Colonic mucosa (tissue), 4 donors: Measurements from ENCODE around the gene CEBPZOS. TPM values are rescaled to one million over a fixed set of nuclear protein-coding genes. Genes with fewer than 3 reads are reported as not detected.
A peak's percentile ranks its signal among the peaks of the same experiment; 100 is the strongest.

Experiments used
- DNase-seq: peaks from one replicate; pipeline ENCODE4 v3.0.0-alpha.2; 2020
- H3K27ac ChIP-seq: fragments of 200-600 bp; one replicate; pipeline ENCODE4 v1.8.0; 2021
- H3K27me3 ChIP-seq: fragments of 200-600 bp; one replicate; pipeline ENCODE4 v1.8.0; 2021
- H3K36me3 ChIP-seq: fragments of 200-600 bp; one replicate; pipeline ENCODE4 v1.8.0; 2021
- H3K4me1 ChIP-seq: fragments of 200-600 bp; one replicate; pipeline ENCODE4 v1.8.0; 2021; ENCODE audit warnings: mild to moderate bottlenecking
- H3K4me3 ChIP-seq: fragments of 200-600 bp; one replicate; pipeline ENCODE4 v1.8.0; 2021
- H3K9ac ChIP-seq, 2 donors: one replicate each; pipeline ENCODE4 v1.7.0; 2013; ENCODE audit warnings: control low read depth in 2 of 2, low read depth in 2 of 2, low read length in 2 of 2
- H3K9me3 ChIP-seq: fragments of 200-600 bp; one replicate; pipeline ENCODE4 v1.8.0; 2021
- CTCF ChIP-seq: fragments of 200-600 bp; IDR thresholded peaks from one replicate; pipeline ENCODE4 v1.8.0; 2022; ENCODE audit warnings: antibody characterized with exemption, mild to moderate bottlenecking
- intact Hi-C: fragments of 100-400 bp; cut with DNase I; formaldehyde crosslinking; loops from one replicate; pipeline ENCODE4 v1.14.1; 2022
- total RNA-seq, 2 donors: library from RNA; stranded (reverse); fragmentation: NEBNext Ultra II Directional in 1 of 2; extraction: Animal tissue kit (Norgen Biotek cat#: 25700) in 1 of 2; gene quantifications; one replicate each; pipeline ENCODE4 v1.2.1, GENCODE V29; 2021
- donor health status: healthy.
- donor health status: DM: no; HTN: no; CAD: no.
- donor health status: DM: no; HTN: no; CAD: no.

Gene CEBPZOS
- total RNA-seq, 2 donors from 2014 or later: 43.1 to 49.4 TPM

- no peak for TF ChIP-seq CTCF
- peak within 1 kb of the TSS; percentile 86 to 97 for H3K9ac ChIP-seq
- DNase-seq: peak; percentile 95
- H3K36me3 ChIP-seq: peaks cover 15% of the 10 kb centered on the region
- peak within 1 kb of the TSS; percentile 83 for H3K27ac ChIP-seq
- peak within 1 kb of the TSS; percentile 81 for H3K4me3 ChIP-seq
- H3K4me1 ChIP-seq: peaks cover 8% of the 10 kb centered on the region
- no peaks in the 10 kb centered on the region for H3K27me3 ChIP-seq
- intact Hi-C loops: no loop called here
- H3K9me3 ChIP-seq: no peaks in the 10 kb centered on the region
Observed at GRCh38 chr2:37231241-37232130, 35.2 kb downstream of the CEBPZOS start, which contains the start of the genes CEBPZ and NDUFAF7. Gene CEBPZ (minus strand): TSS chr2:37231596. CDS start chr2:37231567, 29 bp downstream. Gene NDUFAF7 (plus strand): TSS chr2:37231658. CDS start chr2:37231706, 48 bp downstream.

- Histone ChIP-seq H3K36me3 (peaks cover 11% of the 10 kb centered on the region), H3K27me3 (no peaks in the 10 kb centered on the region), H3K4me1 (peaks cover 8% of the 10 kb centered on the region), H3K9me3 (no peaks in the 10 kb centered on the region), H3K27ac (peak overlapping the region; percentile 83), H3K4me3 (peak overlapping the region; percentile 81), H3K9ac (peak overlapping the region; percentile 86 to 97)
- peak; percentile 37 for DNase-seq
- no peak for TF ChIP-seq CTCF
- intact Hi-C loops: no loop called here
Observed at GRCh38 chr2:37232131-37232933, 36.0 kb downstream of the CEBPZOS start.

- intact Hi-C loops: no loop called here
Observed at GRCh38 chr2:37243435-37243834, 47.1 kb downstream of the CEBPZOS start.

GRCh38 chr2:37244017-37244416 is 47.7 kb downstream of the CEBPZOS start:
- no peaks in the 10 kb centered on the region for H3K4me1 ChIP-seq
- no peak for DNase-seq
- H3K27me3 ChIP-seq: no peaks in the 10 kb centered on the region
- H3K9ac ChIP-seq: no peak overlapping the region
- no peak overlapping the region for H3K27ac ChIP-seq
- no peaks in the 10 kb centered on the region for H3K36me3 ChIP-seq
- no peak for TF ChIP-seq CTCF
- H3K4me3 ChIP-seq: no peak overlapping the region
- no peaks in the 10 kb centered on the region for H3K9me3 ChIP-seq
- intact Hi-C loops: no loop called here

More at GRCh38 chr2:37243435-37243834, 47.1 kb downstream of the CEBPZOS start:
- Histone ChIP-seq H3K36me3 (no peaks in the 10 kb centered on the region), H3K27ac (no peak overlapping the region), H3K9me3 (no peaks in the 10 kb centered on the region), H3K4me3 (no peak overlapping the region), H3K4me1 (no peaks in the 10 kb centered on the region), H3K27me3 (no peaks in the 10 kb centered on the region), H3K9ac (no peak overlapping the region)
- TF ChIP-seq CTCF: no peak
- DNase-seq: no peak

GRCh38 chr2:37244755-37245154 is 48.5 kb downstream of the CEBPZOS start:
- Histone ChIP-seq H3K9me3 (no peaks in the 10 kb centered on the region), H3K27me3 (no peaks in the 10 kb centered on the region), H3K9ac (no peak overlapping the region), H3K4me3 (no peak overlapping the region), H3K36me3 (no peaks in the 10 kb centered on the region), H3K27ac (no peak overlapping the region), H3K4me1 (no peaks in the 10 kb centered on the region)
- TF ChIP-seq CTCF: no peak
- intact Hi-C loops: no loop called here
- DNase-seq: no peak
